ENCODE measurements around the gene CDH24.
A peak's percentile ranks its signal among the peaks of the same experiment; 100 is the strongest.

CDH24 gene

DNA sequence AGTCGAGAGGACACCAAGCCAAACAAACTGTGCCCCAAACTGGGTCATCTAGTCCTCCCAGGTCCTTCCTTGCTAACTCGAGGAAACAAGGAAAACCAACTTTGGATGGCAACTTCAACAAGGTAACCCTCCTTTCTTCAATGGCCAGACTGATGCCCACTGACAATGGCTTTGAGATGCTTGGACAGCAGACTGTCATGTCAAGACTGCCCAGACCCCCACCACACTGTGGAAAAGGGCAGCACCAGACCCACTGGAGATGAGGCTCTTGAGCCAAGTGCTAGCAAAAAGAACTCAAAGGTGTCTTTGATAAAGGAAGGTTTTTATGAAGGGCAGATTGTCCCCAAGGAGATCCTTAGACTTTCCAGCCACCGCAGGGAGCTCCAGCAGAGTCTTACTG is 9.0 kb upstream of the CDH24 start:
- DNase-seq (ENCODE audit: low read depth): no peak

DNA sequence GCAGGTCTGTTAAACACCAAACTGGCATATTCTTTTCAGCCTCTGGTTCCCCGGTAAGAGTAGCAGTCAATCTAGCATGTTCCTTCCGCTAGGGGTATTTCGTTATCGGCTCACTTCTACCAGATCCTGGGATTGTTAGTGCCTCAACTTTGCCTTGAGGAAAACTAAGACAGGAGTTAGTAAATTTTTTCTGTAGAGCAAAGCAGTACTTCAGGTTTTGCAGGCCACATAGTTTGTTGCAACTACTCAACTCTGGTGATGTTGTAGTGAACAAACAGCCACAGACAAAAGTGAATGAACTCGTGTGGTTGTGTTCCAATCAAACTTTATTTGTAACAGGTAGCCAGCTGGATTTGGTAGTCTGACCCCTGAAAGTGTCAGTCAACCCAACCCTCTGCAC is 6.3 kb upstream of the CDH24 start:
- no peak for DNase-seq (ENCODE audit: low read depth)

DNA sequence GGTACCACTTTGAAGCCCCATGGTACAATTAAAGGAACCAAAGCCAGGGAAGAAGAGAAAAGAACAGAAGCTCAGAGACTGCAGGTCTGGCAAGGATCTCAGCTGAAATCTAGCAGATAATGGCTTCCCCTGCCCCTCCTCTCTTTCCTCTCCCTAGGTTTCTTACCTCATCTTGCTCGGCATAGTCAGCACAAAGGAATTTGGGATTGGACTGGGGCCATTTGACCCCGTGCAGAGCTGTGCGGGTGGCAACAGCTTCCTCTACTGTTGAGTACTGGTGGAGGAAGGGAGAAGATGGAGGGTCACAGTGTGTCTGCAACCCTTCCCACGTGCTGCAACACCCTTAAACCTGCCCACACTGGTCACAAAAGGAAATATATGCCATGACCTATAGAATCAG is 4.7 kb upstream of the CDH24 start:
- DNase-seq (ENCODE audit: low read depth): peak; percentile 90

DNA sequence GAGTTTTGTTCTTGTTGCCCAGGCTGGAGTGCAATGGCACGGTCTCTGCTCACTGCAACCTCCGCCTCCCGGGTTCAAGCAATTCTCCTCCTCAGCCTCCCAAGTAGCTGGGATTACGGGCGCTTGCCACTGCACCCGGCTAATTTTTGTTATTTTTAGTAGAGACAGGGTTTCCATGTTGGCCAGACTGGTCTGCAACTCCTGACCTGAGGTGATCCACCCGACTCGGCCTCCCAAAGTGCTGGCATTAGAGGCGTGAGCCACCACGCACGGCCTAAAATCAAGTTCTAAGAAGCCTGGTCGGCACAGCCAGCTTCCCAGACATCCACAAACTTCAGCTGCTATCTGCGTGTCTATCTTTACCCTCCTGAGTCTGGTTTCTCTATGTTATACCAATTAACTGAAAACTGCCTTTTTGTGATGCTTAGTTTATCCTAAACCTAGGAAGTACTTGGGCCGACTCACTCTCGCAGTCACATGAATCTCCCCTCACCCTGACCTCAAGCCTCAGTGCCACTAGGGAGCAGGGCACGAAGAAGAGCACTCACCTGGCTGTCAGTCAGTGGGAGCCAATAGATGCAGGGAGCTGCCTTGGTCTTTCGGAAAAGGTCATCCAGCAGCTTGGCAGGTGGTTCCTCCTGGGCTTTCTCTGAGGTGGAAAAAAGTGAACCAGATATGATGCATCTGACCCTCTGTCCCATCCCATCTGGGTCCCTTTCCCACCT is 3.4 kb upstream of the CDH24 start:
- no peak for DNase-seq (ENCODE audit: low read depth)

DNA sequence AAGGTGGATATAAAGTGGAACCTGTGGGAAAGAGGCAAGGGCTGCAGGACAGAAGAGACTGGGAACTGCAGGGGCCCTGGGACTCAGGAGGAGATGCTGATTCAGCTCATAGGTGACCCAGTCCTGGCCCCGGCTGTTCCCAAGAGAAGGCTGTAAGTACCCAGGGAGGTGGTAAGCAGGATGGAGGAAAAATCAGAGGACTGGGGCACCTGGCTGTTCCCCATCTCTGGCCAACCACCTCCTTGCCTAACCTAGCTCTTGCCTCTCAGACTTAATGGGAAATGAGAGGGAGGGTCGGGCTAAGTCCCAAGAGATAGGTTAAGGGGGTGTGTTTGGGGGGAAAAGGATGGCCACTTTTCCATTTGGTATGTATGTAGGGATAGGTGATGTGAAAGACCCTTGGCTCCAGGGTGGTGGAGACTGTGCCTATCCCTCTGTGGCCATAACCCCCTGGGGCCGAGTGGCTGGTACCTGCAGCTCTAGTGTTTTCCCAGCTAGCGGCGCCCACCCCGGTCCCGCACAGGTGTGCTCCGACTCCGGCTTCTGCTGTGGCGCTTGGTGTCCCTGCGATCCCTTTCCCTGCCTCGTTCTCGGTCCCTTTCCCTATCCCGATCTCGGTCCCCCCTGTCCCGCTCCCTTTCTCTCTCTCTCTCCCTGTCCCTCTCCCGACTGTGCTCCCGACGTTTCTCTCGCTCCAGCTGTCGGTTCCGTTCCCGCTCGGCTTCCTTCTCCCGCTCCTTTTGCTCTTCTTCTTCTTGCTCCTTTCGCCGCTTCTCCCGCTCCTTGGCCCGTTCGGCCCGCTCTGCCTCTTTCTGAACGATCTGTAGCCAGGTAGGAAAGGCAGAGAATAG is 1.6 kb upstream of the CDH24 start:
- no peak for DNase-seq (ENCODE audit: low read depth)

DNA sequence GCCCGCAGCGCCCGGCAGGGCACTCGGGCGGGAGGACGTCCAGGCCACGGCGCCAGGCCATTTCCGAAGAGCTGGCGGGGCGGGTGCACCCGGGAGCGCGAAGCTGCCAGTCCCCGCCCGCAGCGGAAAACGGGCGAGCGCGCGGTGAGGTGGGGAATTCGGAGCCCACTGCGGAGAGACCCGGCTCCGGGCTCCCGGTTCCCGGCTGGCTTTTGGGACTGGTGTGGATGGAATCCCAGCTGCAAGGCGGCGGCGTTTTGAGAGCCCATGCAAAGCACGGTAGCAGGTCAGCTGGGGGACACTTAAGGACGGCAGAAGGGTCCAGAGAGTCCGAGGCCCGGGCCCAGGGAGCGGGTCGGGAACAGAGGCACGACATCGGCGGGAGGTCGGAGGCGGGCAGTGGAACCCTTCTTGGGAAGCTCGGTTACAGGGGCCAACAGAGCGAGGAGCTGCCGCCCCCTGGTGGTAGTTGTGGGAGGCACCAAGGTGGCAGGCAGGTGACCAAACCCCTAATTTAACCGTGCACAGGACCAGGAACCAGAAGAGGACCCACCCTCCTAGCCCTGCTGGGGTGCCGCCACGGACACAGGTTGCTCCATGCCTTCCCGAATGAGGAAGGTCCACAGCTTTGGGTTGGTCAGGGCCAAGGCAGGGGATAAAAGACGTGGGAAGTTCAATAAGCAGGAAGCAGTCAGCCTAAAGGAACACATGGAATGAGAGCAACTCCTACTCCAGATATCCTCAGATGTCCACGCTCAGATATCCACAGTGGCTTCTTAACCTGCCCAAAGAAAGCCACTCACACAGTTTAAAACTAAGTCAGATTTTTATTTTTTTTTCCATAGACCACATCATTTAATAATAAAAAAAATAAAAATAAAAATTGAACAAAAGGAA is 685 bp upstream of the CDH24 start:
- DNase-seq (ENCODE audit: low read depth): peak; percentile 51

DNA sequence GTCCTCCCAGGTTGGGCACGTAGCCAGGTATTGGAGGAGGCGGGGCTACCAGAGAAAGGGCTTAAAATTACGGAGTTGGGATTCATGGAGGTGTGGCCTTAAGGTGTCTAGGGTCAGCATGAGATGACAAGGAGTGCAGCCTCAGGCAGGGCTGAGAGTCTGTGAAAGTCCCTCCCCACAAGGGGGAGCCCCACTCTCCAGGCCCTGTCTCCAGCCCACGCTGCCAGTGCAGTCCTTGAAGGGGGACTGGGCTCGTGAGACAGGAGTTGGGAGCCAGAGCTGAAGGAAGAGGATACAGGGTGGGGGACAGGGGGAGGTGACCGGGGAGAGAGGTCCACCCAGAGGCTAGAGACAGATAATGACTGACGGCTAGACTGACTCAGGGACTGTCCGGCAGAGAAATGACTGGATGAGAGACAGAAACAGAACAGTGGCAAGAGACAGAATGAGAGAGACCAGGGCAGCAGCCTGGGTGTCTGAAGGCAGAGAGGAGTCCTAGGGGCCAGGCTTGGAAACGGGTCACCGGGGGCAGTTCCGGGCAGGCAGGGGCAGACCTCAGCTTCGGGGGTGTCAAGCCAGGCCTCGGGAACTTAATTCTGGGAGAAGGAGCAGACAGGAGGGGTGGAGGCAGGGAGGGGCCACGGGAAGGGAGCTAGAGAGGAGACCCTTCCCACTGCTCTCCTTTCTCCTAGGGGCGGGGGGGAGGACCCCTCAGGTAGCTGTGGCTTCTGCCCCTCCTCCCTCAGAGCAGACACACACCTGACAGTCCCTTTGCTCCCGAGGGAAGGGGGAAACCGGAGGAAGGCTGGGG is 970 bp downstream of the CDH24 start:
- DNase-seq (ENCODE audit: low read depth): no peak

DNA sequence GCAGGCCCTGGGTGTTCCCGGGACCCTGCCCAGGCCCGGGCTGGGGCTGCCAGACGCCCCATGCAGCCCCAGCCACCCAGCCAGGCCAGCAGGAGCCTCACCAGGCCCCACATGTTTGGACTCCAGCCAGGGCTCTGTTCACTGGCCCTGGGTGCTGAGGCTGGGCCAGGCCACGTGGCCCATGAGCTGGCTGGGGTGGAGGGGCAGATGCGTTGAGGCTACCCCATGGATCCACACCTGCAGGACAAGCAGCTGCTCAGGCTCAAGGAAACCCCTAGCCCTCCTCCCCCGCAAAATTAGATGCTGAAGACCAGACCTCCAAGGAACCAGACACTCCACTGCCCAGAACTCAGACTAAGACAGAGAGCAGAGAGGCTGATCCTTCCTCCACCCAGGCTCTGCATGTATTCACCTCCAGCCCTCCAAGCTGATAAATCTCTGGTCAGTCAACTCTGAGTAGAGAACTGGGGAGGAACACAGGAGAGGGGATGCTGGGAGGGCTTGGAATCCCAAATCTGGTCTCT is 1.6 kb downstream of the CDH24 start:
- DNase-seq (ENCODE audit: low read depth): no peak

DNA sequence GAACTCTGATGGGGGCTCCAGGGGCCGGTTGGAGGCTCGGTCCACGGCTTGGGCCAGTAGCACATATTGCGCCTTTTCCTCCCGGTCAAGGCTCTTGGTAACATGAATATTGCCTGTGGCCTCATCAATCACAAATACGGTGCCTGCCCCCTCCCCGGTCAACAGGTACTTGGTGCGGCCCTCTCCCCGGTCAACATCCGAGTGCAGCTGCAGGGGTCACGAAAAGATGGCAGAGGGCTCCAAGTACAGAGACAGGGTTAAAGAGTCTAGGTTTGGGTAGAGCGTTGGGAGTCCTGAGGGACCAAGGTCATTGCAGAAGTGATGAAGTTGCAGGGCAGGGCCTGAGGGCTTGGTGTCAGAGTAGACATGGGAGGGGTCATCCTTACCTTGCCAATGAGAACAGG is 2.2 kb downstream of the CDH24 start:
- DNase-seq (ENCODE audit: low read depth): no peak

DNA sequence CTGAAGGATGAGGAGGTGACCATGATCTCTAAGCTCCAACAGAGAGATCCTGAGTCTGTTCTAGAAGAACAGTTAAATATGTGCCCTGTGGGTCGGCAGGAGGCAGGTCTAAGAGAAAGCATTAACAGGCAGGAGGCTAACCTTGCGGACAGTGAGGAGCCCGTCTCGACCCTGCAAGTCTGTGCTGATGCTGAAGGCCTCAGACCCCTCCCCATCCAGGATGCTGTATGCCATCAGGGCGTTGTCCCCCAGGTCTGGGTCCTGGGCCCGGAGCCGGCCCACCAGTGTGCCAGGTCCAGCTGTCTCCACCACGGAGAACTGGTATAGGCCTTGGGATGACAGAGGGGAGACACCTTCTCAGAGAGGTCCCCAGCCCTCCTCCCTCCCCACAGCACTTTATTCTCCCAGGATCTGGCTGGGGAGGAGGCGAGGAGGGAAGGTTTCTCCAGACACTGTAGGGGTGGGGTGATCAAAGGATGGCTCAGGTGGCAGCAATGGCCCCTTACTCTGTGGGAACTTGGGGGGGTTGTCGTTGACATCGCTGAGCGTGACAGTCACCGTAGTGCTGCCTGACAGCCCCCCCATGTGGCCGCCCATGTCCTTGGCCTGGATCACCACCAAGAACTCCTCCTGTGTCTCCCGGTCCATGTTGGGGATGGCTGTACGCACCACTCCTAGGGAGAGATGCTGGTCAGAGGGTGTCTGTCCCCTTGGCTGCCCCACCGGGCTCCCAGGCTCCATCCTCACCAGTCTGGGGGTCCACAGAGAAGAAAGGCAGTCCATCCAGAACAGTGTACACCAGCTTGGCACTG is 3.1 kb downstream of the CDH24 start:
- no peak for DNase-seq (ENCODE audit: low read depth)

DNA sequence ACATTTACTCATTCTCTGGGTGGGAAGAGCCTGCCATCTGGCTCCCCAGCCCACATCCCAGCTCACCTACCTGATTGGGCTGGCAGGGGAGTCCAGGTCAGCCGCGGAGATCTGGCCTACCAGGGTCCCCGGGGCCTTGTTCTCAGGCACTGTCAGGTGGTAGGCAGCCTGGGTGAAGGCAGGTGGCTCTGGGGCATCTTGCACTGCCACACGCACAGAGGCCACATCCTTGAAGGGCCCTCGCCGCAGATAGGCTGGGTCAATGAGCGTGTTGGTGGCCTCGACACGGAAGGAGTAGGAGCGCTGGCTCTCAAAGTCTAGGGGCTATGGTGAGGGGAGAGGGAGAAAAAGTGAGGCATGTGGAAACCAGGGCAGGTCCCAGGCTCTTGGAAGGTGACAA is 3.9 kb downstream of the CDH24 start:
- no peak for DNase-seq (ENCODE audit: low read depth)

DNA sequence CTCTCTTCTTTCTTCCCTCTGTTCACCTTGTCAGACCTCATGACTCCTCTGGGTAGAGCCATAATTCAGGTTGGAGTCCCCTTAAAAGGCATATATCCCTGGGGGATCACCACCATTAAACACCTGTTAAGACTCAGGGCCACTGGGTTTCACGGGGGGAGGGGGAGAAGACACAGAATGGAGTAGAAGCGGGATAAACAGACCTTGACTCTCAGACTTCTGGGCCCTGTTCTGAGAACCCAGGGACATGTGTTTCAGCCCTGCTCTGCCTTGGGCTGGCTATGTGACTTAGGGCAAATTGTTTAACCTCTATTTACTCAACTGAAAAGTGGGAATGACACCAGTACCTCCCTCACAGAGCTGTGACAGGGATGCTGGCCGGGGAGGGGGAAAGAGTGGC is 4.6 kb downstream of the CDH24 start:
- no peak for DNase-seq (ENCODE audit: low read depth)

DNA sequence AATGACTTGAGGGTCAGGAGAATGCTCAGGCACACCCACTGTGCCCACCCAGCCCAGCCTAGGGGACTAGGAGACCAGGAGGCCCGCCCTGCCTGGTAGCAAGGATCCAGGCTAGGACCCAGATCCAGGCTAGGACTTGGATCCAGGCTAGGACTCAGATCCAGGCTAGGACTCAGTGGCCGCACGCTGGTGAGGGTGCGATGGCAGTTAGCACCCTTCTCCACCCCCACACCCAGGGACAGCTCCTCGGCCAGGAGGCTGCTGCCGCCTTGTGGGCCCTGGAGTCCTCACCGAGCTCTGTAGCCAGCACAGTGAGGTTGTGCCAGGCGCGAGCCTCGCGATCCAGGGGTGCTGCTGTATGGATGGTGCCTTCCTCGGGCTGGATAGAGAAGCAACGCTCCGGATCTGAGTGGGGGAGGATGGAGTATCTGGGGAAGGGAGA is 5.1 kb downstream of the CDH24 start:
- DNase-seq (ENCODE audit: low read depth): no peak

DNA sequence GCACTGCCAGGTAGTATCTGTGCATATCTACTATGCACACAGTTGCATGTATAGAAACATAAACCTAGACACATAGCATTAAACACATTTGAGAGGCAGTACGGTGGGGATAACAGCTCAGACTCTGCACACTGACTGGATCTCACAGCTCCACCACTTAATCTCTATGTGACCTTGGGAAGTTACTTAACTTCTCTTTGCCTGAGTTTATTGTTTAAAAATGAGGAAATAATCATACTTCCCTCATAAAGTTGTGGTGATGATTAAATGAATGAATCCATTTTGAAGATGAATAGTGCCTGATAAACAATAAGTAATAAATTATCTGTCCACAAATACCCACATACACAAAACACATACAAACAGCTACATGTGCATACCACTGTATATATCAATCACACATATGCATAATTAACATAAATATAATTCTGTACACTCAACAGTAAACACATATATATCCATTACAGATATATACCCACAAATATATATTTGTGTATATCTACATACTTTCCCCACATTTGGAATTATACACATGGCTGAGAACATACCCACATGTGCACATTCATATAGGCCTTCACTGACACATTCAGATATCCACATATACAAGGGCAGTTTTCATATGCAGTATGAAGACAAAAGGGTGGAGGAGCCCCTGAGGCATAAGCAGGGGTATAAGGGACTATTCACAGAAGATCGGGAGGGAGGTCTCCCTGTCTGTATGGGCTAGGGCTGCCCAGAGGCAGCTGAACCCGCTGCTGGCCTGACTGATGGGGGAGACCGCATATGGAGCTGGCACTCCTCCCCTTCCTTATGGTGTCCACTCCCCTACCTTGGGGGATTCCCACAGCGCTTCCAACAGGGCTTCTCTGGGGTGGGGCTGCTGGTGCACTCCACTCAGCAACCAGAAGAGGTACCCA is 5.9 kb downstream of the CDH24 start:
- DNase-seq (ENCODE audit: low read depth): no peak

DNA sequence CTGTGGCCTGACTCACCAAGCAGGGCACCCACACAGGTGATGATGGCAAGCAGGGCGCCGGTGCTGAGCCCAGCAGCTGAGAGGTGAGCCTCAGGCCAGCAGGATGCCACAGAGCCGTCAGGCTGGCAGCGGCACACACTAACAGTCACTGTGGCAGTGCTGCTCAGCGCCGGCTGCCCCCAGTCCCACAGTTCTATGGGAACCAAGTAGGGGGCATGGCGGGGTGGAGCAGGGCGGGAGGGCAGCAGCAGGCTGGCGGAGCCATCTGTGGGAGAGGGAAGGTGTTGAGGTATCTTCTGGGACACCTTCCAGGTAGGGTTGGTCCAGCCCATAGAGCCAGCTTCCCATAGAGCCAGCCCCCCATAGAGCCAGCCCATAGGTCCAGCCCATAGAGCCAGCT is 8.3 kb downstream of the CDH24 start:
- DNase-seq (ENCODE audit: low read depth): no peak

DNA sequence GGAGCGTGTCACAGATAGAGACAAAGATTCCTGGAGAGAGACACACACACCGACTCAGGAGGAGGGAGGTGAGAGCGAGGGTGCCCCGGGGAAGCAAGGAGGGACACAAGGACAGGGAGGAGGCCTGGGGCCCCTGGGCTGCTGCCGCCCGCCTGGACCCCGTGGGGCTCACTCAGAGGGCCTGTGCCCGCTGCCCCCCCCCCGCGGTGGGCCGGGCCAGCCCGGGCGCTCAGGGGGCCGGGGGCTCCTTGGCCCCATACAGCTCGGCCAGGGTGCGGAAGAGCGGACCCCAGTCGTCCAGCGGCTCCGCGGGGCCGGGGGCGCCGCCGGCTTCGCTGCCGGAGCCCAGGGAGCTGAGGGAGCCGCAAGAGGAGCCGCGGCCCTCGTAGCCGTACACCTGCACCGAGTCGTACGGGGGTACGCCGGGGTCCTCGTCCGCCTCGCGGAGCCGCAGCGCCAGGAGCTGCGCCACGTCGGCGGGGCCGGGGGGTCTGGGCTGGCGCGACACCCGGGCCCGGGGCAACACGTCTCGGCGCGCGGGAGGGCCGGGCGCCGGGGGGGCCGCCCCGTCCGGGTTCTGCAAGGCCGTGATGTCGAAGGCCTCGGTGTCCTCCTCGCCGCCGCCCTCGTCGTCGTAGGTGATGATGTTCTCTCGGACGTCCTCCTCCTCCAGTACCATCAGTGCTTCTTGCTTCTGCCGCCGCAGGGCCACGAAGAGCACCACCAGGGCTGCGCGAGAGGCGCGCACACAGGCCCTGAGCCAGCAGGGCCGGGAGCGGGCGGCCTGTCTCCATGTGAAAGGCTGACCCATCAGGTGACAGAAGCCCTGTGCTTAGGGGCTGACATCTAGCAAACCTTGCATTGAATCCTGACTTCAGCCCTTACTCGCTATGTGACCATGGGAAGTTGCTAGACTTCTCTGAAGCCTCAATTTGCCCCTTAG is 9.3 kb downstream of the CDH24 start:
- DNase-seq (ENCODE audit: low read depth): no peak

DNA sequence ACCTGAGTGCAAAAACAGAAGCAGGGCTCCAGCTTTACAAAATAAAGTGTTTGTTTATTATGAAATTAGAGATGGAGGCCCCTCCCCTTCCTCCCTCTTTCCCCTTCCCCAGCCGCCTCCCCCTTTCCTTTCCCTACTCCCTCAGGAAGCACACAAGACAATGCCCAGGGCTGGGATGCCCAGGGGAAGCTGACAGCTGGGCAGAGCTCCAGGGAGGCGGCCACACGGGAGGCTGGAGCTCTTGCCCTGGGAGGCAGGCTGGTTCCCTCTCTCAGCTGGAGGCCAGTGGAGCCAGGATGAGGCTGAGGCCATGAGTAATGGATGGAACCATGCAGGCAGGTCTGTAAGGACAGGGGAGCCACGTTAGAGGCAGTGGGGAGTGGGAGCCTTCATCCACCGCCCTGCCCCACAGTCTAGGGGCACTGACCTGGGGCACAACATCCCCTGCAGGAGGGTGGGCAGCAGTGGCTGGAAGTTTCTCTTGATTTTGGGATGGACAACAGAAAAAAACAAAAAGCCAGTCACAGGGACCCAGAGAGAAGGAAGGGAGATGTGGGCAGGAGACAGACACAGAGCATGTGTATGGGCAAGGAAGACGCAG is 10.2 kb downstream of the CDH24 start:
- DNase-seq (ENCODE audit: low read depth): no peak

Measured in HS-5 (cell line).